ENCODE data around the gene CLASP1. TPM values are rescaled to one million over a fixed set of nuclear protein-coding genes. Genes with fewer than 3 reads are reported as not detected.

Gene CLASP1
- 37.4 and 41.0 TPM in 2 replicates for total RNA-seq (2014; rRNA removed; shearing (Covaris generic))
- polyA plus RNA-seq (2016; fragmentation: Nextera tagmentation; extraction: Ambion mirVana), result 17.0 and 20.1 TPM in 2 replicates

DNA sequence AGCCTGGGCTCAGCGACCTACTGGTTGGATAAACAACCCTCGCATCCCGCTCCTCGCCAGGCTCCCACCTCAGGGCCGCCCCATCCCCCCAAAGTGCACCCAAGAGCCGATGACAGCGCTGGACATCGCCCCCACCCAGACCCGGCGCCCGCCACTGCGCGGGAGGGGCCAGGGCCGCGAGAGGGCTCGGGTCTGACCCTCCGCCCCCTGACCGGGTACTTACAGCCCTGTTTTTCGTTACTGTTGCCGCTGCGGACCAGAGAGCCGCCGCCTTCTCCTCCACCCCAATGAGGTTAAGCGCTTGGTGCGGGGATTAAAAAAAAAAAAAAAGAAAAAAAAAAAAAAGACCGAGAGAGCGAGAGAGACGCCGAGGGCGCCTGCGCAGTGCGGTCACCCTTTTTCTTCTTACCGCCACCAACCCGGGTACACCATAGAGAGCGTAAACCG lies at the start of gene CLASP1:
Gene CLASP1 (minus strand): TSS at position 314 of the 447 bp plus-strand sequence. CDS start 43,567 bp downstream, outside the sequence.
- H3K36me3 ChIP-seq (ENCODE audit: low read depth), result no peaks in the 10 kb centered on the region
- DNase-seq, result peak; percentile 70
- TF ChIP-seq EZH2 (IDR thresholded peaks at IDR 0.05; ENCODE audit: insufficient read depth, poor library complexity, severe bottlenecking), result no peak
- TF ChIP-seq EZH2phosphoT487 (IDR thresholded peaks at IDR 0.05; ENCODE audit: insufficient read depth, low read depth), result no peak
- 1% methylated on average over 23 to 30 of the region's 36 CpGs for WGBS, 2 experiments (ENCODE audit: low coverage in 1 of 2, low lambda C conversion rate in 2 of 2, missing lambda C conversion rate in 2 of 2)
- no peaks in the 10 kb centered on the region for H4K20me1 ChIP-seq (ENCODE audit: insufficient read depth)
- peaks cover 20% of the 10 kb centered on the region for H3K4me1 ChIP-seq (ENCODE audit: insufficient read depth)
- H3F3A ChIP-seq (ENCODE audit: insufficient read depth), result peaks cover 10% of the 10 kb centered on the region
- H3K9me2 ChIP-seq (ENCODE audit: insufficient read depth), result no peaks in the 10 kb centered on the region
- peak within 1 kb of the TSS; percentile 95 for H3K4me3 ChIP-seq
- in situ Hi-C loops (cut with MboI), result no loop called here
- H3K27ac ChIP-seq, result peak within 1 kb of the TSS; percentile 97
- no peaks in the 10 kb centered on the region for H3K27me3 ChIP-seq (replicated peaks; ENCODE audit: insufficient read depth)
- peak within 1 kb of the TSS; percentile 98 for H3K9ac ChIP-seq
- peak within 1 kb of the TSS; percentile 96 for H3K4me2 ChIP-seq (ENCODE audit: unreplicated experiment)
- H3K9me3 ChIP-seq (ENCODE audit: low read depth), result no peaks in the 10 kb centered on the region
- H3K79me2 ChIP-seq (ENCODE audit: insufficient read depth), result peaks cover 75% of the 10 kb centered on the region
- H2AFZ ChIP-seq, result peak within 1 kb of the TSS; percentile 98

DNA sequence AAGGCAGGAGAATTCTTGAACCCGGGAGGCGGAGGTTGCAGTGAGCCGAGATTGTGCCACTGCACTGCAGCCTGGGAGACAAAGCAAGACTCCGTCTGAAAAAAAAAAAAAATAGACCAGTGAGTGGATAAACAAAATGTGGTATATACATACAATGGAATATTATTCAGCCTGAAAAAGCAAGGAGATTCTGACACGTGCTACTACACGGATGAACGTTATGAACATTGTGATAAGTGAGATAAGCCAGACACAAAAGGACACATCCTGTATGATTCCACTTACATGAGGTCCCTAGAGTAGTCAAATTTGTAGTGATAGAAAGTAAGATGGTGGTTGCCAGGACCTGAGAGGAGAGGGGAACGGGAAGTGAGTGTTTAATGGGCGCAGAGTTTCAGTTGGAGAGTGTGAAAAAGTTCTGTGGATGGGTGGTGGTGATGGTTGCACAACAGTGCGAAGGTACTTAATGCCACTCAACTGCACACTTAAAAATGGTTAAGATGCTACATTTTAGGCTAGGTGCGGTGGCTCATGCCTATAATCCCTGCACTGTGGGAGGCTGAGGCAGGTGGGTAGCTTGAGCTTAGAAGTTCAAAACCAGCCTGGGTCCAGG lies 49.2 kb upstream of the CLASP1 start:
- Histone ChIP-seq H3F3A (ENCODE audit: insufficient read depth) (0 out of 2 replicates have a peak, but pooled peaks cover 6% of the 10 kb centered on the region), H3K36me3 (ENCODE audit: low read depth) (no peaks in the 10 kb centered on the region), H3K9me3 (ENCODE audit: low read depth) (no peaks in the 10 kb centered on the region), H3K27ac (no peak overlapping the region), H3K4me1 (ENCODE audit: insufficient read depth) (peaks cover 7% of the 10 kb centered on the region), H3K4me2 (ENCODE audit: unreplicated experiment) (no peak overlapping the region), H4K20me1 (ENCODE audit: insufficient read depth) (no peaks in the 10 kb centered on the region), H3K27me3 (replicated peaks; ENCODE audit: insufficient read depth) (no peaks in the 10 kb centered on the region), H2AFZ (no peak overlapping the region), H3K9ac (no peak overlapping the region), H3K79me2 (ENCODE audit: insufficient read depth) (no peaks in the 10 kb centered on the region), H3K4me3 (no peak overlapping the region), H3K9me2 (ENCODE audit: insufficient read depth) (no peaks in the 10 kb centered on the region)
- WGBS, 2 experiments (ENCODE audit: low coverage in 1 of 2, low lambda C conversion rate in 2 of 2, missing lambda C conversion rate in 2 of 2), result 78 to 82% methylated on average over 11 of the region's 11 CpGs
- in situ Hi-C loops (cut with MboI), result no loop called here
- TF ChIP-seq EZH2phosphoT487 (IDR thresholded peaks at IDR 0.05; ENCODE audit: insufficient read depth, low read depth) (no peak), EZH2 (IDR thresholded peaks at IDR 0.05; ENCODE audit: insufficient read depth, poor library complexity, severe bottlenecking) (no peak)
- no peak for DNase-seq

DNA sequence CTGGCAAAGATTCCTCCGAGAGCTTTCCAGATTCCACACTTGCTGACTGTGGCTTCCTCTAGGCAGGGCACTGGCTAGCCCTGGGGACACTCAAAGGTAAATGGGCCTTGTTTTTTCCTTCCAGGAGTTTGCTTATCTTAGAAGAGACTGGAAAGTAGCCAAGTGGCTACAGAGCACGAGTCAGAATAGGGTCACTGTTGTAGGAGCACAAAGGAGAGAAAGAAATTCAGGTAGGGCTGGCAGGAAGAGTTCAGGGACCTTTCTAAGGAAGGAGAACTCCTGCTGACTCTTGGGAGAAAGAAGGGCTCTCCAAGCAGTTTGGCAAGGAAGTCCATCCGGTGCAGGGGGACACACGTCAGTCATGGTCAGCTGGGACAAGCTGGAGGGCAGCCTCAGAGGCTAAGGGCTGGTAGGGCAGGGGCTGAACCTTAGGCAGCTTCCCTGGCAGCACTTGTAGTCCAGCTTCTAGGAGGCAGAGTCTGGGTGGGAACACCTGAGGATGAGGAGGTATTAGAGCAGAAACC lies 47.9 kb upstream of the CLASP1 start:
- Histone ChIP-seq H2AFZ (no peak overlapping the region), H4K20me1 (ENCODE audit: insufficient read depth) (no peaks in the 10 kb centered on the region), H3K79me2 (ENCODE audit: insufficient read depth) (no peaks in the 10 kb centered on the region), H3K36me3 (ENCODE audit: low read depth) (no peaks in the 10 kb centered on the region), H3F3A (ENCODE audit: insufficient read depth) (0 out of 2 replicates have a peak, but pooled peaks cover 6% of the 10 kb centered on the region), H3K27ac (no peak overlapping the region), H3K27me3 (replicated peaks; ENCODE audit: insufficient read depth) (no peaks in the 10 kb centered on the region), H3K9me2 (ENCODE audit: insufficient read depth) (no peaks in the 10 kb centered on the region), H3K4me3 (no peak overlapping the region), H3K4me1 (ENCODE audit: insufficient read depth) (peaks cover 7% of the 10 kb centered on the region), H3K9me3 (ENCODE audit: low read depth) (no peaks in the 10 kb centered on the region), H3K4me2 (ENCODE audit: unreplicated experiment) (no peak overlapping the region), H3K9ac (no peak overlapping the region)
- 47 to 51% methylated on average over 4 of the region's 4 CpGs for WGBS, 2 experiments (ENCODE audit: low coverage in 1 of 2, low lambda C conversion rate in 2 of 2, missing lambda C conversion rate in 2 of 2)
- DNase-seq, result peak; percentile 44
- in situ Hi-C loops (cut with MboI), result no loop called here
- TF ChIP-seq EZH2phosphoT487 (IDR thresholded peaks at IDR 0.05; ENCODE audit: insufficient read depth, low read depth), result no peak
- no peak for TF ChIP-seq EZH2 (IDR thresholded peaks at IDR 0.05; ENCODE audit: insufficient read depth, poor library complexity, severe bottlenecking)

DNA sequence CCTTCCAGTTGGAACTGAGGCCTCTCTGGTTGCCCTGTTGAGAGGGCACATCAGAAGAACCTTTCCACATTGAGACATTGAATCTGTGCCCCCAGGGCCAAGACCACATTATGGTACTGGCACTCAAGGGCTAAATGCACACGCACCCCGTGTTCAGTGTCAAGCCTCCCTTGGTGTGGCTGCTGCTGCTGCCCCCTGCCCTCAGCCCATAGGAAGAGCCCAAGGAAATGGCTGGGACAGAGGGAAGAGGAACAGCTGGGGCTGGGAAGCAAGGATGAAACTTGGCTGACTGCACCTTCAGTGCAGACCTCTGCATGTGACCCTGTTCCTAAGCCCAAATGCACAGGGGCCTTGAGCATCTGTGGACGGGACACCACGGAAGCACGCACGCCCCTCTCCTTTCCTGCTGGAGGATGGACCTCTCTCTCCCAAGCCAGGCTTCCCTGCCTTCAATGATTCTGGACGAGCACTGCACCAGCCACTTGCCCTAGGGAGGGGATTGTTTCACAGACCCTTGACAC lies 47.2 kb upstream of the CLASP1 start:
- H3K4me1 ChIP-seq (ENCODE audit: insufficient read depth), result peaks cover 7% of the 10 kb centered on the region
- H3K36me3 ChIP-seq (ENCODE audit: low read depth), result no peaks in the 10 kb centered on the region
- no peak overlapping the region for H2AFZ ChIP-seq
- in situ Hi-C loops (cut with MboI), result no loop called here
- H3K27me3 ChIP-seq (replicated peaks; ENCODE audit: insufficient read depth), result no peaks in the 10 kb centered on the region
- H4K20me1 ChIP-seq (ENCODE audit: insufficient read depth), result no peaks in the 10 kb centered on the region
- no peak for TF ChIP-seq EZH2phosphoT487 (IDR thresholded peaks at IDR 0.05; ENCODE audit: insufficient read depth, low read depth)
- no peak for TF ChIP-seq EZH2 (IDR thresholded peaks at IDR 0.05; ENCODE audit: insufficient read depth, poor library complexity, severe bottlenecking)
- H3K9me3 ChIP-seq (ENCODE audit: low read depth), result no peaks in the 10 kb centered on the region
- no peak overlapping the region for H3K9ac ChIP-seq
- no peak for DNase-seq
- no peak overlapping the region for H3K27ac ChIP-seq
- H3F3A ChIP-seq (ENCODE audit: insufficient read depth), result 0 out of 2 replicates have a peak, but pooled peaks cover 6% of the 10 kb centered on the region
- H3K4me3 ChIP-seq, result no peak overlapping the region
- H3K4me2 ChIP-seq (ENCODE audit: unreplicated experiment), result no peak overlapping the region
- H3K79me2 ChIP-seq (ENCODE audit: insufficient read depth), result no peaks in the 10 kb centered on the region
- no peaks in the 10 kb centered on the region for H3K9me2 ChIP-seq (ENCODE audit: insufficient read depth)
- 85 to 94% methylated on average over 7 of the region's 7 CpGs for WGBS, 2 experiments (ENCODE audit: low coverage in 1 of 2, low lambda C conversion rate in 2 of 2, missing lambda C conversion rate in 2 of 2)

All from GM23248 (cell line).